Adipocyte (in vitro differentiated cells): ENCODE results near the gene IPO4.

Source experiments
- DNase-seq: peaks from one replicate; pipeline ENCODE4 v3.0.0-alpha.2; 2015; ENCODE audit warnings: low read depth
- H3K27me3 ChIP-seq: replicated peaks from 2 replicates; pipeline ENCODE4 v1.7.0; 2013; ENCODE audit warnings: mild to moderate bottlenecking, low read length, moderate library complexity; ENCODE audit not compliant: control insufficient read depth, insufficient read depth
- H3K36me3 ChIP-seq: 2 replicates; pipeline ENCODE4 v1.7.0; 2013; ENCODE audit warnings: low read length, mild to moderate bottlenecking, moderate library complexity; ENCODE audit not compliant: control insufficient read depth, insufficient read depth, severe bottlenecking
- H3K4me1 ChIP-seq: 2 replicates; pipeline ENCODE4 v1.7.0; 2013; ENCODE audit warnings: mild to moderate bottlenecking, low read length, moderate library complexity; ENCODE audit not compliant: control insufficient read depth, insufficient read depth
- H3K4me3 ChIP-seq: 2 replicates; pipeline ENCODE4 v1.7.0; 2013; ENCODE audit warnings: mild to moderate bottlenecking, low read length, moderate library complexity
- H3K9ac ChIP-seq: 2 replicates; pipeline ENCODE4 v1.7.0; 2013; ENCODE audit warnings: mild to moderate bottlenecking, low read length, moderate library complexity
- H3K9me3 ChIP-seq: 2 replicates; pipeline ENCODE4 v1.7.0; 2013; ENCODE audit warnings: mild to moderate bottlenecking, low read length, moderate library complexity; ENCODE audit not compliant: control insufficient read depth

The IPO4 gene

GRCh38 chr14:24139272-24139934 is 49.2 kb downstream of the IPO4 start:
- DNase-seq: no peak
- no peaks in the 10 kb centered on the region for H3K9me3 ChIP-seq
- peaks cover 21% of the 10 kb centered on the region for H3K36me3 ChIP-seq
- no peak overlapping the region for H3K9ac ChIP-seq
- no peak overlapping the region for H3K4me3 ChIP-seq
- no peaks in the 10 kb centered on the region for H3K27me3 ChIP-seq
- H3K4me1 ChIP-seq: peaks cover 24% of the 10 kb centered on the region

DNA sequence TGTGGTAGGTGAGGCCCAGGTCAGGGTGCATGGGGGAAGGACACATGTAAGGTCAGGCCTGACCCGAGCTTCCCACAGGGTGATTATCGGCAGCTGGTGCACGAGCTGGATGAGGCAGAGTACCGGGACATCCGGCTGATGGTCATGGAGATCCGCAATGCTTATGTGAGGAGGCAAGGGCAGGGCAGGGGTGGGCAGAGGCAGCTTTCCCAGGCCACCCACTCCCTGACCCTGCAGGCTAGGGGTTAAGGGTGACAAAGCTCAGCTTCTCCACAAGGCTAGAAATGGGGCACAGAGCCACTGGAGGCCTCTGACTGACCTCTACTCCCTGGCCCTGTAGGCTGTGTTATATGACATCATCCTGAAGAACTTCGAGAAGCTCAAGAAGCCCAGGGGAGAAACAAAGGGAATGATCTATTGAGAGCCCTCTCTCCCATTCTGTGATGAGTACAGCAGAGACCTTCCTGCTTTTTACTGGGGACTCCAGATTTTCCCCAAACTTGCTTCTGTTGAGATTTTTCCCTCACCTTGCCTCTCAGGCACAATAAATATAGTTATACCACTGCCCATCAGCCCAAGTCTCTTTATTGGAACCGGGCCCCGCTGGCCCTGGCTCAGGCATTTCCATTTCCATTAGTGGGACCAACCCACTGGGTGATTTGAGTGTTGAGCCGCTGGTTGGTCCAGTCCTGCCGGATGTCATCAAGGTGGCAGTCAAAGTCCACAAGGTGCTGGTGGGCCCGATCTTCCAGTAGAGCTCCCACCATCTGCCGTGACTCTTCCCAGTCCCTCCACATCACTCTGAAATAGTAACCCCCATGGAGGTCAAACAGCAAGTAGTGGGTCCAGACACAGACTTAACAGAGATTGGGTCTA is 50.0 kb downstream of the IPO4 start:
- Histone ChIP-seq H3K4me1 (peaks cover 20% of the 10 kb centered on the region), H3K4me3 (no peak overlapping the region), H3K9me3 (no peaks in the 10 kb centered on the region), H3K9ac (no peak overlapping the region), H3K36me3 (peaks cover 21% of the 10 kb centered on the region), H3K27me3 (no peaks in the 10 kb centered on the region)
- DNase-seq: no peak

GRCh38 chr14:24137529-24138395 is 50.9 kb downstream of the IPO4 start:
- Histone ChIP-seq H3K9me3 (no peaks in the 10 kb centered on the region), H3K4me3 (no peak overlapping the region), H3K27me3 (no peaks in the 10 kb centered on the region), H3K36me3 (peaks cover 21% of the 10 kb centered on the region), H3K9ac (no peak overlapping the region), H3K4me1 (peaks cover 14% of the 10 kb centered on the region)
- DNase-seq: no peak

DNA sequence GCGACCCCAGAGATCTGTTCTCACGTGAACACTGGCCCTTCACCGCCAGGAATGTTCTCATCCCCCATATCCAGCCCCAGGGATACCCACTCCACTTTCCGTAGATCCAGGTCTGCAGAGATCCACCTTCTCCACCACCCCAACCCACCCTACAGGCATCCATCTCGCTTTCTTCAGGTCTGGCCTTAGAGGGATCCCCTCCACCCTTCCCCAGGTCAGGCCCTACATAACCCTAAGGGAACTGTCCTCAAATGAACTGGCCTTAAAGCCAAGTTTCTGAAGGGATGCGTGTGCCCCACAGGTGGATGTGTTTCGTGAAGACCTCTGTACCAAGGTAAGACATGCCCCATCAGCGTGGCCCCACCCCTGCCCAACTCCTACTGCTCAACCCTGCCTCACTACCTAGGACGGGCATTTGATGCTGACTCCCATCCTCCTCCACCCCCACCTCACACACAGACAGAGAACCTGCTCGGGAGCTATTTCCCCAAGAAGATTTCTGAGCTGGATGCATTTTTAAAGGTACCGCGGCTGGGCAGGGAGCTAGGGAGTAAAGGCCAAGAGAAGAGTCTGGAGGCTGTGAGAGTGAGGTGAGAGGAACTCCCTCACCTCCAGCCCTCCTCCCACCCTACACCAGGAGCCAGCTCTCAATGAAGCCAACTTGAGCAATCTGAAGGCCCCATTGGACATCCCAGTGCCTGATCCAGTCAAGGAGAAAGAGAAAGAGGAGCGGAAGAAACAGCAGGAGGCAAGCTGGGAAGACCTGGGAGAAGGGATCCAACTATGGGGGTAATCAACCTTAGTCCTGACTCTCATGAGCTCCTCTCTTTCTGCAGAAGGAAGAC is 51.7 kb downstream of the IPO4 start:
- H3K4me3 ChIP-seq: peak overlapping the region; percentile 91
- peaks cover 11% of the 10 kb centered on the region for H3K4me1 ChIP-seq
- H3K9ac ChIP-seq: peak overlapping the region; percentile 92
- H3K9me3 ChIP-seq: no peaks in the 10 kb centered on the region
- no peaks in the 10 kb centered on the region for H3K27me3 ChIP-seq
- peaks cover 21% of the 10 kb centered on the region for H3K36me3 ChIP-seq
- DNase-seq: no peak

DNA sequence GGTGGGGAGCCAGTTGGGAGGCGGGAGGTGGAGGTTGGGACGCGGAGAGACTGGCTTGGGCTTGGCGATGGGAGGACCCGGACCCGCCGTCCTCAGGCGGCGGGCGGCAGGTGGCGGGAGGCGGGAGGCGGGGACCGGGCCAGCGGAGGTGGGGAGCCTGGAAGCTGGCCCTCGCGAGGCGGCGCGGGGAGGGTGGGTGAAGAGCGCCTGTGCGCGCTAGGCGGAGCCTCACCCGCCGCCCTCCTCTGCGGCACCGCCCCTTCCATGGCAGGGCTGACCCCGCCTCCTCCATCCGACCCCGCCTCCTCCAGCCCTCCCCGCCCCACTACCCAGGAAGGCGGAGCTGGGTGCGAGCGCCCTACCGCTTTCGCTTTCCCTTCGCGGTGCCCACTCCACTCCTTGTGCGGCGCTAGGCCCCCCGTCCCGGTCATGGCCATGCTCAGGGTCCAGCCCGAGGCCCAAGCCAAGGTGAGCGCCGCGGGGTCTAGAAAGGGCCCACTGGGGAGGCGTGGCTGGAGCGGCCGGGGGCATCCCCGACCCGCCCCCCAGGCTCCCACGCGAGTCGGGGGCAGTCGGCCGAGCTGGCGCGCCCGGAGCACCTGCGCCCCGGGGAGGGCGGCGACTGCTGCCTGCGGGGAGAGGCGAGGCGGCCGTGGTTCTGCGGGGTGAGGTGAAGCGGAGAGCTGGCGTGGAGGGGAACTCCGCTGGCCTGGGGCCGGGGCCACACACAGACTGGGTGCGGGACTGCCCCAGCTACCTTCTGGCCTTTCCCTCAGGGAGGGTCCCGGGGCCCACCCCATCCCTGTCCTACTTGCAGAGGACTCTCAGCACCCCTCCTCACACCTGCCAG is 52.6 kb downstream of the IPO4 start, which contains the start of gene PSME1:
Gene PSME1, plus strand, starts transcription at position 361 of the 850 bp plus-strand sequence. Its CDS starts 69 bp downstream, at position 430.
- Histone ChIP-seq H3K36me3 (peaks cover 21% of the 10 kb centered on the region), H3K9me3 (no peaks in the 10 kb centered on the region), H3K27me3 (no peaks in the 10 kb centered on the region), H3K4me1 (peaks cover 9% of the 10 kb centered on the region), H3K4me3 (peak within 1 kb of the TSS; percentile 91), H3K9ac (peak within 1 kb of the TSS; percentile 92)
- DNase-seq: peak; percentile 97

GRCh38 chr14:24135584-24135833 is 53.1 kb downstream of the IPO4 start:
- Histone ChIP-seq H3K36me3 (peaks cover 21% of the 10 kb centered on the region), H3K27me3 (no peaks in the 10 kb centered on the region), H3K9ac (peak overlapping the region; percentile 55), H3K4me3 (peak overlapping the region; percentile 91), H3K4me1 (peaks cover 9% of the 10 kb centered on the region), H3K9me3 (no peaks in the 10 kb centered on the region)
- DNase-seq: no peak

GRCh38 chr14:24133735-24134134 is 54.9 kb downstream of the IPO4 start:
- DNase-seq: no peak
- no peak overlapping the region for H3K9ac ChIP-seq
- H3K4me1 ChIP-seq: peaks cover 9% of the 10 kb centered on the region
- no peaks in the 10 kb centered on the region for H3K9me3 ChIP-seq
- no peak overlapping the region for H3K4me3 ChIP-seq
- peaks cover 12% of the 10 kb centered on the region for H3K36me3 ChIP-seq
- H3K27me3 ChIP-seq: no peaks in the 10 kb centered on the region

GRCh38 chr14:24132976-24133375 is 55.6 kb downstream of the IPO4 start:
- peaks cover 4% of the 10 kb centered on the region for H3K36me3 ChIP-seq
- no peak overlapping the region for H3K4me3 ChIP-seq
- H3K27me3 ChIP-seq: no peaks in the 10 kb centered on the region
- no peak for DNase-seq
- peaks cover 9% of the 10 kb centered on the region for H3K4me1 ChIP-seq
- H3K9ac ChIP-seq: no peak overlapping the region
- H3K9me3 ChIP-seq: no peaks in the 10 kb centered on the region

DNA sequence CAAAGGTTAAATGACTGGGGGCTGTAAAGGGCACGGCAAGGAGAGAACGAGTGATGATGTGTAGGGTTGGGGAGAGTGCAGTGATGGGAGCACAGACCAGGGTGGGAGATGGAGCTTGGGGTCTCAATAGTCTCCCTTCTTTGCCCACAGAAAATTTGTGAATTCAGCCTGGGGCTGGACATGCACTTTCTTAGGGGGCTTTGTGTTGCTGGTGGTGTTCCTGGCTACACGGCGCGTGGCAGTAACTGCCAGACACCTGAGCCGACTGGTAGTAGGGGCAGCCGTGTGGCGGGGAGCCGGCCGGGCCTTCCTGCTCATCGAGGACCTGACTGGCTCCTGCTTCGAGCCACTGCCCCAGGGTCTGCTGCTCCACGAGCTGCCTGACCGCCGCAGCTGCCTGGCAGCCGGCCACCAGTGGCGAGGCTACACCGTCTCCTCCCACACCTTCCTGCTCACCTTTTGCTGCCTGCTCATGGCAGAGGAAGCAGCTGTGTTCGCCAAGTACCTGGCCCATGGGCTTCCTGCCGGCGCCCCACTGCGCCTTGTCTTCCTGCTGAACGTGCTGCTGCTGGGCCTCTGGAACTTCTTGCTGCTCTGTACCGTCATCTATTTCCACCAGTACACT is 56.4 kb downstream of the IPO4 start:
- Histone ChIP-seq H3K9me3 (no peaks in the 10 kb centered on the region), H3K4me1 (peaks cover 8% of the 10 kb centered on the region), H3K9ac (no peak overlapping the region), H3K36me3 (peaks cover 1% of the 10 kb centered on the region), H3K4me3 (no peak overlapping the region), H3K27me3 (no peaks in the 10 kb centered on the region)
- DNase-seq: no peak

- Histone ChIP-seq H3K9me3 (no peaks in the 10 kb centered on the region), H3K4me3 (no peak overlapping the region), H3K4me1 (peaks cover 1% of the 10 kb centered on the region), H3K27me3 (no peaks in the 10 kb centered on the region), H3K9ac (no peak overlapping the region), H3K36me3 (no peaks in the 10 kb centered on the region)
- no peak for DNase-seq
These were observed 57.1 kb downstream of the IPO4 start for GRCh38 chr14:24131549-24131966.
